ENCODE results near the gene AFAP1L1. TPM values are rescaled to one million over a fixed set of nuclear protein-coding genes. Genes with fewer than 3 reads are reported as not detected.

Gene AFAP1L1
- total RNA-seq = 49.3 TPM
- long read RNA-seq, full-length matches to known transcripts = 54 of 108 reads
- long read RNA-seq, partial matches to known transcripts = 30 of 108 reads
- long read RNA-seq, other reads (novel, unspliced or antisense) = 24 of 108 reads

- DNase-seq (ENCODE audit: low spot score) = peak; percentile 92
Observed at GRCh38 chr5:149271716-149272563, at the start of gene AFAP1L1. Gene AFAP1L1, plus strand, starts transcription at chr5:149271859. Its CDS starts 110 bp downstream, at chr5:149271969.

GRCh38 chr5:149223081-149223848 lies 48.4 kb upstream of the AFAP1L1 start:
- DNase-seq (ENCODE audit: low spot score) = no peak

GRCh38 chr5:149224282-149224681 lies 47.4 kb upstream of the AFAP1L1 start:
- no peak for DNase-seq (ENCODE audit: low spot score)

GRCh38 chr5:149227168-149227826 lies 44.4 kb upstream of the AFAP1L1 start:
- no peak for DNase-seq (ENCODE audit: low spot score)

- DNase-seq (ENCODE audit: low spot score) = no peak
Observed at GRCh38 chr5:149228618-149229297, 42.9 kb upstream of the AFAP1L1 start.

GRCh38 chr5:149229298-149229937 lies 42.2 kb upstream of the AFAP1L1 start:
- DNase-seq (ENCODE audit: low spot score) = peak; percentile 14

- peak; percentile 57 for DNase-seq (ENCODE audit: low spot score)
Observed at GRCh38 chr5:149235841-149236240, 35.8 kb upstream of the AFAP1L1 start.

- no peak for DNase-seq (ENCODE audit: low spot score)
Observed at GRCh38 chr5:149237662-149238061, 34.0 kb upstream of the AFAP1L1 start.

GRCh38 chr5:149238540-149238939 lies 33.1 kb upstream of the AFAP1L1 start:
- peak; percentile 62 for DNase-seq (ENCODE audit: low spot score)

GRCh38 chr5:149239917-149240316 lies 31.7 kb upstream of the AFAP1L1 start:
- DNase-seq (ENCODE audit: low spot score) = peak; percentile 59

GRCh38 chr5:149240354-149240998 lies 31.2 kb upstream of the AFAP1L1 start:
- DNase-seq (ENCODE audit: low spot score) = peak; percentile 71

GRCh38 chr5:149242339-149242738 lies 29.3 kb upstream of the AFAP1L1 start:
- DNase-seq (ENCODE audit: low spot score) = peak; percentile 53

GRCh38 chr5:149246906-149247305 lies 24.8 kb upstream of the AFAP1L1 start:
- DNase-seq (ENCODE audit: low spot score) = no peak

GRCh38 chr5:149247726-149248125 lies 23.9 kb upstream of the AFAP1L1 start:
- DNase-seq (ENCODE audit: low spot score) = peak; percentile 81

GRCh38 chr5:149251546-149251945 lies 20.1 kb upstream of the AFAP1L1 start:
- peak; percentile 39 for DNase-seq (ENCODE audit: low spot score)

- DNase-seq (ENCODE audit: low spot score) = peak; percentile 47
Observed at GRCh38 chr5:149254506-149254905, 17.2 kb upstream of the AFAP1L1 start.

- no peak for DNase-seq (ENCODE audit: low spot score)
Observed at GRCh38 chr5:149256451-149256850, 15.2 kb upstream of the AFAP1L1 start.

- DNase-seq (ENCODE audit: low spot score) = no peak
Observed at GRCh38 chr5:149257131-149257530, 14.5 kb upstream of the AFAP1L1 start.

- no peak for DNase-seq (ENCODE audit: low spot score)
Observed at GRCh38 chr5:149257889-149258705, 13.6 kb upstream of the AFAP1L1 start.
